ENCODE results near the gene ERP44.

GRCh38 chr9:99947395-99947794 lies 151.4 kb downstream of the ERP44 start:
- TF ChIP-seq HDGF (IDR thresholded peaks at IDR 0.05; ENCODE audit: borderline replicate concordance) (no peak), ELF4 (IDR thresholded peaks at IDR 0.05) (no peak), FOXK2 (IDR thresholded peaks at IDR 0.05) (no peak), ARNT (IDR thresholded peaks at IDR 0.05) (no peak), L3MBTL2 (conservative IDR thresholded peaks at IDR 0.05) (no peak), NFRKB (IDR thresholded peaks at IDR 0.05) (no peak), FOXA1 (IDR thresholded peaks at IDR 0.05) (no peak), SP1 (IDR thresholded peaks at IDR 0.05) (no peak)
- TF ChIP-seq, protein P1, sequence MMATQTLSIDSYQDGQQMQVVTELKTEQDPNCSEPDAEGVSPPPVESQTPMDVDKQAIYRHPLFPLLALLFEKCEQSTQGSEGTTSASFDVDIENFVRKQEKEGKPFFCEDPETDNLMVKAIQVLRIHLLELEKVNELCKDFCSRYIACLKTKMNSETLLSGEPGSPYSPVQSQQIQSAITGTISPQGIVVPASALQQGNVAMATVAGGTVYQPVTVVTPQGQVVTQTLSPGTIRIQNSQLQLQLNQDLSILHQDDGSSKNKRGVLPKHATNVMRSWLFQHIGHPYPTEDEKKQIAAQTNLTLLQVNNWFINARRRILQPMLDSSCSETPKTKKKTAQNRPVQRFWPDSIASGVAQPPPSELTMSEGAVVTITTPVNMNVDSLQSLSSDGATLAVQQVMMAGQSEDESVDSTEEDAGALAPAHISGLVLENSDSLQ (IDR thresholded peaks at IDR 0.05): no peak

All from HEK293T (cell line).